Testis (tissue), 2 donors: ENCODE measurements around the gene KCNJ14.

ENCODE experiments used
- CTCF ChIP-seq, 3 experiments: fragments of 450-650 bp in 2 of 3; fragments of 200-600 bp in 1 of 3; sonication (generic) in 1 of 3; IDR thresholded peaks; one replicate each; pipeline ENCODE4 v1.5.1; 2016 to 2019; ENCODE audit warnings: antibody characterized with exemption in 3 of 3, mild to moderate bottlenecking in 2 of 3, moderate library complexity in 1 of 3
- POLR2A ChIP-seq: fragments of 450-650 bp; IDR thresholded peaks from one replicate; pipeline ENCODE4 v1.6.1; 2017; ENCODE audit warnings: antibody characterized with exemption, mild to moderate bottlenecking, moderate library complexity

- no peak for TF ChIP-seq CTCF (IDR thresholded peaks at IDR 0.05)
- no peak for TF ChIP-seq POLR2A
These were observed 32.2 kb downstream of the KCNJ14 start for GRCh38 chr19:48487544-48487943.
